OCI-LY7 (cell line): ENCODE results near the gene TAAR5.

Experiments
- CTCF ChIP-seq: fragments of 200-600 bp; sonication (generic); conservative IDR thresholded peaks from 2 replicates; pipeline ENCODE4 v1.5.1; 2014; ENCODE audit warnings: mild to moderate bottlenecking, antibody characterized with exemption, low read length, moderate library complexity, mixed read lengths
- EZH2phosphoT487 ChIP-seq: fragments of 200-600 bp; sonication (generic); IDR thresholded peaks from 2 replicates; pipeline ENCODE4 v1.6.1; 2018; ENCODE audit warnings: low read depth, borderline replicate concordance, mild to moderate bottlenecking, mixed run types, antibody characterized with exemption, low read length, moderate library complexity, mixed read lengths

- TF ChIP-seq EZH2phosphoT487 (no peak), CTCF (no peak)
Measured at GRCh38 chr6:132616677-132617076, 27.1 kb upstream of the TAAR5 start.
